HEK293 (cell line): ENCODE measurements around the gene CIAO2B.

ENCODE experiments used
- CTCF ChIA-PET: fragments of 350-600 bp; formaldehyde crosslinking; extraction: SDS; loops from one replicate; lab custom pipeline; 2021; ENCODE audit warnings: antibody characterized with exemption; lab: Yijun Ruan, JAX
- POLR2A ChIA-PET: fragments of 300-600 bp; formaldehyde crosslinking; extraction: SDS; loops from one replicate; lab custom pipeline; 2020; ENCODE audit warnings: antibody characterized with exemption, inconsistent platforms; lab: Yijun Ruan, JAX
- H3K27ac ChIP-seq: fragments of 200-500 bp; sonication (Bioruptor generic); 2 replicates; pipeline ENCODE4 v1.5.1; 2014; ENCODE audit warnings: low read depth, low read length, control low read depth, inconsistent platforms; ENCODE audit errors: extremely low read depth
- H3K36me3 ChIP-seq, 2 experiments: fragments of 200-500 bp in 1 of 2; sonication (Bioruptor generic) in 1 of 2; 1 replicate in 1 of 2; 2 replicates in 1 of 2; pipeline ENCODE4 v1.5.1; 2014 to 2017; ENCODE audit warnings: inconsistent platforms in 2 of 2, low read length in 2 of 2; ENCODE audit not compliant: control insufficient read depth in 2 of 2, insufficient read depth in 1 of 2
- H3K4me1 ChIP-seq: fragments of 200-500 bp; sonication (Bioruptor generic); 2 replicates; pipeline ENCODE4 v1.5.1; 2014; ENCODE audit warnings: mild to moderate bottlenecking, low read length, inconsistent platforms; ENCODE audit not compliant: control insufficient read depth, insufficient read depth
- H3K4me3 ChIP-seq: 2 replicates; pipeline ENCODE4 v1.5.1; 2011; ENCODE audit warnings: low read depth, mild to moderate bottlenecking, control low read depth, low read length, moderate library complexity
- H3K9me3 ChIP-seq: fragments of 200-500 bp; sonication (Bioruptor generic); 2 replicates; pipeline ENCODE4 v1.5.1; 2014; ENCODE audit warnings: low read depth, low read length, inconsistent platforms; ENCODE audit not compliant: control insufficient read depth, insufficient read depth
- EGR2 ChIP-seq: fragments of 450-650 bp; formaldehyde crosslinking; IDR thresholded peaks from 2 replicates; pipeline ENCODE4 v1.5.1; 2016; ENCODE audit warnings: low read depth, missing biosample characterization, missing genetic modification characterization
- GLIS2 ChIP-seq: fragments of 450-650 bp; formaldehyde crosslinking; IDR thresholded peaks from 2 replicates; pipeline ENCODE4 v1.5.1; 2016; ENCODE audit warnings: missing biosample characterization, missing genetic modification characterization
- IKZF3 ChIP-seq: fragments of 450-650 bp; IDR thresholded peaks from 2 replicates; pipeline ENCODE4 v1.5.0; 2018; ENCODE audit warnings: missing biosample characterization, mild to moderate bottlenecking, missing genetic modification characterization, moderate library complexity
- KLF1 ChIP-seq: fragments of 450-650 bp; formaldehyde crosslinking; IDR thresholded peaks from 2 replicates; pipeline ENCODE4 v1.5.1; 2016; ENCODE audit warnings: missing biosample characterization, missing genetic modification characterization
- SCRT2 ChIP-seq: fragments of 450-650 bp; formaldehyde crosslinking; IDR thresholded peaks from 2 replicates; pipeline ENCODE4 v1.5.1; 2016; ENCODE audit warnings: missing biosample characterization, missing genetic modification characterization
- SP2 ChIP-seq: fragments of 450-650 bp; formaldehyde crosslinking; IDR thresholded peaks from 2 replicates; pipeline ENCODE4 v1.5.1; 2016; ENCODE audit warnings: missing biosample characterization, missing genetic modification characterization
- SP3 ChIP-seq: fragments of 450-650 bp; formaldehyde crosslinking; IDR thresholded peaks from 2 replicates; pipeline ENCODE4 v1.5.1; 2016; ENCODE audit warnings: missing biosample characterization, missing genetic modification characterization
- WT1 ChIP-seq: fragments of 450-650 bp; formaldehyde crosslinking; IDR thresholded peaks from 2 replicates; pipeline ENCODE4 v1.5.1; 2016; ENCODE audit warnings: missing biosample characterization, missing genetic modification characterization
- ZBTB1 ChIP-seq: fragments of 450-650 bp; formaldehyde crosslinking; IDR thresholded peaks from 2 replicates; pipeline ENCODE4 v1.5.1; 2016; ENCODE audit warnings: missing biosample characterization, missing genetic modification characterization
- ZBTB8A ChIP-seq: fragments of 450-650 bp; formaldehyde crosslinking; IDR thresholded peaks from 2 replicates; pipeline ENCODE4 v1.5.1; 2016; ENCODE audit warnings: missing biosample characterization, missing genetic modification characterization
- ZIC2 ChIP-seq: fragments of 450-650 bp; formaldehyde crosslinking; IDR thresholded peaks from 2 replicates; pipeline ENCODE4 v1.5.1; 2016; ENCODE audit warnings: missing biosample characterization, missing genetic modification characterization
- ZNF138 ChIP-seq: fragments of 450-650 bp; formaldehyde crosslinking; IDR thresholded peaks from 2 replicates; pipeline ENCODE4 v1.5.1; 2016; ENCODE audit warnings: missing biosample characterization, missing genetic modification characterization, borderline replicate concordance
- ZNF140 ChIP-seq: fragments of 450-650 bp; formaldehyde crosslinking; IDR thresholded peaks from 2 replicates; pipeline ENCODE4 v1.5.1; 2016; ENCODE audit warnings: missing biosample characterization, missing genetic modification characterization
- ZNF146 ChIP-seq: fragments of 450-650 bp; formaldehyde crosslinking; IDR thresholded peaks from 2 replicates; pipeline ENCODE4 v1.5.1; 2016; ENCODE audit warnings: missing biosample characterization, missing genetic modification characterization
- ZNF2 ChIP-seq: fragments of 450-650 bp; formaldehyde crosslinking; IDR thresholded peaks from 2 replicates; pipeline ENCODE4 v1.5.1; 2016; ENCODE audit warnings: missing biosample characterization, missing genetic modification characterization
- ZNF221 ChIP-seq: fragments of 450-650 bp; formaldehyde crosslinking; IDR thresholded peaks from 2 replicates; pipeline ENCODE4 v1.5.1; 2017; ENCODE audit warnings: missing biosample characterization, missing genetic modification characterization, borderline replicate concordance
- ZNF335 ChIP-seq: fragments of 450-650 bp; formaldehyde crosslinking; conservative IDR thresholded peaks from 2 replicates; pipeline ENCODE4 v1.5.1; 2016; ENCODE audit warnings: missing biosample characterization, missing genetic modification characterization
- ZNF341 ChIP-seq: fragments of 450-650 bp; formaldehyde crosslinking; IDR thresholded peaks from 2 replicates; pipeline ENCODE4; 2016; ENCODE audit warnings: low read depth, missing biosample characterization, missing genetic modification characterization
- ZNF48 ChIP-seq: fragments of 450-650 bp; formaldehyde crosslinking; IDR thresholded peaks from 2 replicates; pipeline ENCODE4 v1.5.1; 2016; ENCODE audit warnings: missing biosample characterization, missing genetic modification characterization
- ZNF521 ChIP-seq: fragments of 450-650 bp; formaldehyde crosslinking; IDR thresholded peaks from 2 replicates; pipeline ENCODE4 v1.5.1; 2017; ENCODE audit warnings: missing biosample characterization, mild to moderate bottlenecking, missing genetic modification characterization
- ZNF548 ChIP-seq: fragments of 450-650 bp; formaldehyde crosslinking; IDR thresholded peaks from 2 replicates; pipeline ENCODE4 v1.5.1; 2016; ENCODE audit warnings: missing biosample characterization, missing genetic modification characterization
- ZNF549 ChIP-seq: fragments of 450-650 bp; IDR thresholded peaks from 2 replicates; pipeline ENCODE4 v1.5.1; 2018; ENCODE audit warnings: missing biosample characterization, missing genetic modification characterization, mild to moderate bottlenecking, inconsistent platforms, moderate library complexity
- ZNF561 ChIP-seq: fragments of 450-650 bp; IDR thresholded peaks from 2 replicates; pipeline ENCODE4 v1.5.1; 2018; ENCODE audit warnings: missing biosample characterization, missing genetic modification characterization, borderline replicate concordance
- ZNF585B ChIP-seq: fragments of 450-650 bp; formaldehyde crosslinking; IDR thresholded peaks from 2 replicates; pipeline ENCODE4 v1.5.1; 2016; ENCODE audit warnings: missing biosample characterization, missing genetic modification characterization
- ZNF624 ChIP-seq: fragments of 450-650 bp; formaldehyde crosslinking; IDR thresholded peaks from 2 replicates; pipeline ENCODE4 v1.5.1; 2017; ENCODE audit warnings: missing biosample characterization, missing genetic modification characterization
- ZNF654 ChIP-seq: fragments of 450-650 bp; formaldehyde crosslinking; IDR thresholded peaks from 2 replicates; pipeline ENCODE4 v1.5.1; 2016; ENCODE audit warnings: low read depth, missing biosample characterization, missing genetic modification characterization
- ZNF660 ChIP-seq: fragments of 450-650 bp; IDR thresholded peaks from 2 replicates; pipeline ENCODE4 v1.5.1; 2018; ENCODE audit warnings: missing biosample characterization, mild to moderate bottlenecking, missing genetic modification characterization
- ZNF843 ChIP-seq: fragments of 450-650 bp; formaldehyde crosslinking; IDR thresholded peaks from 2 replicates; pipeline ENCODE4 v1.5.1; 2016; ENCODE audit warnings: missing biosample characterization, missing genetic modification characterization
- ZSCAN30 ChIP-seq: fragments of 450-650 bp; IDR thresholded peaks from 2 replicates; pipeline ENCODE4 v1.5.1; 2018; ENCODE audit warnings: missing biosample characterization, mild to moderate bottlenecking, missing genetic modification characterization, moderate library complexity
- ZXDB ChIP-seq: fragments of 450-650 bp; formaldehyde crosslinking; IDR thresholded peaks from 2 replicates; pipeline ENCODE4 v1.5.1; 2016; ENCODE audit warnings: missing biosample characterization, missing genetic modification characterization
- TF ChIP-seq, protein P1 (sequence below): fragments of 450-650 bp; formaldehyde crosslinking; IDR thresholded peaks from 2 replicates; pipeline ENCODE4 v1.5.1; 2016; ENCODE audit warnings: missing biosample characterization, missing genetic modification characterization
- TF ChIP-seq, protein P2 (sequence below): fragments of 450-650 bp; formaldehyde crosslinking; IDR thresholded peaks from 2 replicates; pipeline ENCODE4 v1.5.1; 2016; ENCODE audit warnings: missing biosample characterization, missing genetic modification characterization
- TF ChIP-seq, protein P3 (sequence below): fragments of 450-650 bp; formaldehyde crosslinking; IDR thresholded peaks from 2 replicates; pipeline ENCODE4 v1.5.1; 2016; ENCODE audit warnings: missing biosample characterization, missing genetic modification characterization, low read depth
- TF ChIP-seq, protein P4 (sequence below): fragments of 450-650 bp; formaldehyde crosslinking; IDR thresholded peaks from 2 replicates; pipeline ENCODE4 v1.5.1; 2016; ENCODE audit warnings: missing biosample characterization, missing genetic modification characterization

The CIAO2B gene

DNA sequence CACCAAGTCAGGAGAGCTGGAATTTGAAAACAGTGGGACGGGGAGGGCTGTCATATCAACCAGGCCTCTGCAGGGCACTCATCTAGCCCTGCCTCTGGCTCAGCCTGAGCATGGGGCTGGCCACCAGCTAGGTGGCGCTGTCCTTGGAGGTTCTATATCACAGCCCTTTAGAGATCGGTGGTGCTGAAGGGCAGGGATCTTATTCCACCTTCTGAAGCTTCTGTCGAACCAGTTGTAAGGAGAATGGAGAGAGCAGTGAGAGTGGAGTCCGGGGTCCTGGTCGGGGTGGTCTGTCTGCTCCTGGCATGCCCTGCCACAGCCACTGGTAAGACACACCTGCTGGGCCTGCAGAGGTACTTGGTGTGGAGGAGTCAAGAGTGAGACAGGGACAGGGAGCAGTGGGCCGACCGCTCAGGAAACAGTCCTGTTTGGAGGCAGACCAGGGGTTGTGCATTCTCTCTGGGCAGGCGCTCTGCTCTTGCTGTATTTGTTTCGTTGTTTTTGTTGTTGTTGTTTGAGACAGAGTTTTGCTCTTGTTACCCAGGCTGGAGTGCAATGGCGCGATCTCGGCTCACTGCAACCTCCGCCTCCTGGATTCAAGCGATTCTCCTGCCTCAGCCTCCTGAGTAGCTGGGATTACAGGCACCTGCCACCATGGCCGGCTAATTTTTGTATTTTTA, 27.0 kb upstream of the CIAO2B start, which contains the start of gene CES3:
Gene CES3, plus strand, starts transcription at position 202 of the 680 bp plus-strand sequence. Its CDS starts 42 bp downstream, at position 244.
- Histone ChIP-seq H3K4me1 (no peaks in the 10 kb centered on the region), H3K4me3 (peak within 1 kb of the TSS; percentile 36), H3K9me3 (no peaks in the 10 kb centered on the region), H3K27ac (no peak within 1 kb of the TSS; the same call in 1 of the 2 replicates), H3K36me3 (peaks cover 0 to 32% of the 10 kb centered on the region in 2 experiments; a peak in 1 of 3 replicates)
- CTCF ChIA-PET: interaction anchor here (0.6 to 3.8 kb wide), 34 partner anchors 9 to 1010 kb away, joined by 3 to 33 read pairs (median 5); partner anchors contain the start of genes CDH16, CES4A and CIAO2B
- POLR2A ChIA-PET: interaction anchor here (0.7 to 1.6 kb wide), 7 partner anchors 10 to 252 kb away, joined by 3 to 7 read pairs (median 4); partner anchors contain the start of gene PDP2
- TF ChIP-seq ZNF521 (tag by site-specific recombination) (no peak), ZNF146 (tag by site-specific recombination) (no peak), EGR2 (tag by site-specific recombination) (no peak), ZIC2 (tag by site-specific recombination) (no peak), ZBTB8A (tag by site-specific recombination) (peak; percentile 44), KLF1 (peak; percentile 7; the same call in 1 of the 2 replicates), IKZF3 (tag by site-specific recombination) (0 out of 2 replicates have a peak, but pooled peaks have one; percentile 23), ZNF624 (tag by site-specific recombination) (no peak), SCRT2 (tag by site-specific recombination) (no peak), ZXDB (tag by site-specific recombination) (peak; percentile 53; the same call in 1 of the 2 replicates), WT1 (no peak), SP3 (no peak), ZNF2 (tag by site-specific recombination) (peak; percentile 45; the same call in 1 of the 2 replicates), ZNF48 (no peak), ZNF548 (tag by site-specific recombination) (no peak), ZNF585B (tag by site-specific recombination) (no peak), ZNF341 (tag by site-specific recombination) (no peak), GLIS2 (tag by site-specific recombination) (no peak), ZNF335 (tag by site-specific recombination) (peak; percentile 55; the same call in 1 of the 2 replicates), ZNF843 (tag by site-specific recombination) (0 out of 2 replicates have a peak, but pooled peaks have one; percentile 33), ZBTB1 (tag by site-specific recombination) (no peak), ZNF561 (no peak), ZNF660 (tag by site-specific recombination) (peak; percentile 76), ZNF654 (tag by site-specific recombination) (0 out of 2 replicates have a peak, but pooled peaks have one; percentile 11), ZNF221 (tag by site-specific recombination) (no peak), ZNF549 (tag by site-specific recombination) (no peak), SP2 (tag by site-specific recombination) (no peak), ZSCAN30 (peak; percentile 41; the same call in 1 of the 2 replicates), ZNF138 (tag by site-specific recombination) (no peak), ZNF140 (tag by site-specific recombination) (no peak)
- TF ChIP-seq, protein P1, sequence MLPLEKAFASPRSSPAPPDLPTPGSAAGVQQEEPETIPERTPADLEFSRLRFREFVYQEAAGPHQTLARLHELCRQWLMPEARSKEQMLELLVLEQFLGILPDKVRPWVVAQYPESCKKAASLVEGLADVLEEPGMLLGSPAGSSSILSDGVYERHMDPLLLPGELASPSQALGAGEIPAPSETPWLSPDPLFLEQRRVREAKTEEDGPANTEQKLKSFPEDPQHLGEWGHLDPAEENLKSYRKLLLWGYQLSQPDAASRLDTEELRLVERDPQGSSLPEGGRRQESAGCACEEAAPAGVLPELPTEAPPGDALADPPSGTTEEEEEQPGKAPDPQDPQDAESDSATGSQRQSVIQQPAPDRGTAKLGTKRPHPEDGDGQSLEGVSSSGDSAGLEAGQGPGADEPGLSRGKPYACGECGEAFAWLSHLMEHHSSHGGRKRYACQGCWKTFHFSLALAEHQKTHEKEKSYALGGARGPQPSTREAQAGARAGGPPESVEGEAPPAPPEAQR: no peak
- TF ChIP-seq, protein P2, sequence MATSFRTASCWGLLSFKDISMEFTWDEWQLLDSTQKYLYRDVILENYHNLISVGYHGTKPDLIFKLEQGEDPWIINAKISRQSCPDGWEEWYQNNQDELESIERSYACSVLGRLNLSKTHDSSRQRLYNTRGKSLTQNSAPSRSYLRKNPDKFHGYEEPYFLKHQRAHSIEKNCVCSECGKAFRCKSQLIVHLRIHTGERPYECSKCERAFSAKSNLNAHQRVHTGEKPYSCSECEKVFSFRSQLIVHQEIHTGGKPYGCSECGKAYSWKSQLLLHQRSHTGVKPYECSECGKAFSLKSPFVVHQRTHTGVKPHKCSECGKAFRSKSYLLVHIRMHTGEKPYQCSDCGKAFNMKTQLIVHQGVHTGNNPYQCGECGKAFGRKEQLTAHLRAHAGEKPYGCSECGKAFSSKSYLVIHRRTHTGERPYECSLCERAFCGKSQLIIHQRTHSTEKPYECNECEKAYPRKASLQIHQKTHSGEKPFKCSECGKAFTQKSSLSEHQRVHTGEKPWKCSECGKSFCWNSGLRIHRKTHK: no peak
- TF ChIP-seq, protein P3, sequence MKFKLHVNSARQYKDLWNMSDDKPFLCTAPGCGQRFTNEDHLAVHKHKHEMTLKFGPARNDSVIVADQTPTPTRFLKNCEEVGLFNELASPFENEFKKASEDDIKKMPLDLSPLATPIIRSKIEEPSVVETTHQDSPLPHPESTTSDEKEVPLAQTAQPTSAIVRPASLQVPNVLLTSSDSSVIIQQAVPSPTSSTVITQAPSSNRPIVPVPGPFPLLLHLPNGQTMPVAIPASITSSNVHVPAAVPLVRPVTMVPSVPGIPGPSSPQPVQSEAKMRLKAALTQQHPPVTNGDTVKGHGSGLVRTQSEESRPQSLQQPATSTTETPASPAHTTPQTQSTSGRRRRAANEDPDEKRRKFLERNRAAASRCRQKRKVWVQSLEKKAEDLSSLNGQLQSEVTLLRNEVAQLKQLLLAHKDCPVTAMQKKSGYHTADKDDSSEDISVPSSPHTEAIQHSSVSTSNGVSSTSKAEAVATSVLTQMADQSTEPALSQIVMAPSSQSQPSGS: no peak
- TF ChIP-seq, protein P4, sequence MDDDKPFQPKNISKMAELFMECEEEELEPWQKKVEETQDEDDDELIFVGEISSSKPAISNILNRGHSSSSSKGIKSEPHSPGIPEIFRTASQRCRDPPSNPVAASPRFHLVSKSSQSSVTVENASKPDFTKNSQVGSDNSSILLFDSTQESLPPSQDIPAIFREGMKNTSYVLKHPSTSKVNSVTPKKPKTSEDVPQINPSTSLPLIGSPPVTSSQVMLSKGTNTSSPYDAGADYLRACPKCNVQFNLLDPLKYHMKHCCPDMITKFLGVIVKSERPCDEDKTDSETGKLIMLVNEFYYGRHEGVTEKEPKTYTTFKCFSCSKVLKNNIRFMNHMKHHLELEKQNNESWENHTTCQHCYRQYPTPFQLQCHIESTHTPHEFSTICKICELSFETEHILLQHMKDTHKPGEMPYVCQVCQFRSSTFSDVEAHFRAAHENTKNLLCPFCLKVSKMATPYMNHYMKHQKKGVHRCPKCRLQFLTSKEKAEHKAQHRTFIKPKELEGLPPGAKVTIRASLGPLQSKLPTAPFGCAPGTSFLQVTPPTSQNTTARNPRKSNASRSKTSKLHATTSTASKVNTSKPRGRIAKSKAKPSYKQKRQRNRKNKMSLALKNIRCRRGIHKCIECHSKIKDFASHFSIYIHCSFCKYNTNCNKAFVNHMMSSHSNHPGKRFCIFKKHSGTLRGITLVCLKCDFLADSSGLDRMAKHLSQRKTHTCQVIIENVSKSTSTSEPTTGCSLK: no peak
